Measurements from ENCODE around the gene RANBP9. TPM values are rescaled to one million over a fixed set of nuclear protein-coding genes. Genes with fewer than 3 reads are reported as not detected.

The RANBP9 gene
- total RNA-seq, 1 experiment from 2014 or later: 57.4 TPM

- Histone ChIP-seq H3K36me3 (ENCODE audit: insufficient read depth, low read length, poor library complexity, severe bottlenecking) (no peaks in the 10 kb centered on the region), H3K4me1 (ENCODE audit: insufficient read depth, low read length, poor library complexity, severe bottlenecking) (peaks cover 7% of the 10 kb centered on the region), H3K4me3 (ENCODE audit: low read depth, low read length, poor library complexity, severe bottlenecking) (no peak overlapping the region), H3K9me3 (ENCODE audit: low read depth, low read length, poor library complexity, severe bottlenecking) (no peaks in the 10 kb centered on the region), H3K27me3 (replicated peaks; ENCODE audit: insufficient read depth, low read depth, low read length, poor library complexity) (no peaks in the 10 kb centered on the region), H3K27ac (ENCODE audit: low read depth, low read length, poor library complexity, severe bottlenecking) (no peak overlapping the region)
- POLR2A ChIA-PET (ENCODE audit: low non-redundant PET): no interaction called here
- intact Hi-C loops (cut with micrococcal nuclease; ENCODE audit: unreplicated experiment): no loop called here
- no TSS peak for BruUV-seq (replicated peaks)
- CTCF ChIA-PET: no interaction called here
- no peak for DNase-seq (ENCODE audit: low spot score)
- TF ChIP-seq CTCF (conservative IDR thresholded peaks at IDR 0.05; ENCODE audit: low read depth, low read length) (no peak), EZH2 (IDR thresholded peaks at IDR 0.05; ENCODE audit: borderline replicate concordance, low read depth, low read length, poor library complexity, severe bottlenecking) (no peak)
Measured at GRCh38 chr6:13735031-13735430, 23.4 kb upstream of the RANBP9 start.

GRCh38 chr6:13733178-13733887, 21.7 kb upstream of the RANBP9 start:
- no peaks in the 10 kb centered on the region for H3K9me3 ChIP-seq (ENCODE audit: low read depth, low read length, poor library complexity, severe bottlenecking)

DNA sequence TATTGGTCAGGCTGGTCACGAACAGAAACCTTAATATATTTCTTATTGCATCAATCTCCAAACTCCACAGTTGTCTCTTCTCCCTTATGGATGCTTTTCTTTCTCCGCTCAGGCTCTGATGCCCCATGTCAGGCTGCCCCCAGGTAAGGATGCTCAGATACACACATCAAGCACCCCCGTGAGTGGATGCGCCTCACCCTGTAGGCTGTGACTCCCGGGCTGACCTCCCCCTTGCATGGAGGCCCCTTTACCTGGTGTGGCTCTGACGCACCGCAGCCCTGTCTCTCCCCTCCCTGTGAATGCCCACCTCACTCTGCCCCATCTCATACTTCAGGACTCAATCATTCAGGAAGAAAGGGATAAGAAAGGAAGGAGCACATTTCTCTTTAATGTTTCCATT, 19.1 kb upstream of the RANBP9 start:
- no peaks in the 10 kb centered on the region for H3K9me3 ChIP-seq (ENCODE audit: low read depth, low read length, poor library complexity, severe bottlenecking)
- intact Hi-C loops (cut with micrococcal nuclease; ENCODE audit: unreplicated experiment): no loop called here
- H3K4me3 ChIP-seq (ENCODE audit: low read depth, low read length, poor library complexity, severe bottlenecking): no peak overlapping the region
- H3K36me3 ChIP-seq (ENCODE audit: insufficient read depth, low read length, poor library complexity, severe bottlenecking): no peaks in the 10 kb centered on the region
- TF ChIP-seq CTCF (conservative IDR thresholded peaks at IDR 0.05; ENCODE audit: low read depth, low read length): no peak
- TF ChIP-seq EZH2 (IDR thresholded peaks at IDR 0.05; ENCODE audit: borderline replicate concordance, low read depth, low read length, poor library complexity, severe bottlenecking): no peak
- no peaks in the 10 kb centered on the region for H3K27me3 ChIP-seq (replicated peaks; ENCODE audit: insufficient read depth, low read depth, low read length, poor library complexity)
- ChIA-PET CTCF (no interaction called here), POLR2A (ENCODE audit: low non-redundant PET) (no interaction called here)
- peaks cover 7% of the 10 kb centered on the region for H3K4me1 ChIP-seq (ENCODE audit: insufficient read depth, low read length, poor library complexity, severe bottlenecking)
- H3K27ac ChIP-seq (ENCODE audit: low read depth, low read length, poor library complexity, severe bottlenecking): no peak overlapping the region
- BruUV-seq (replicated peaks): no TSS peak
- no peak for DNase-seq (ENCODE audit: low spot score)

More at GRCh38 chr6:13733178-13733887, 21.7 kb upstream of the RANBP9 start:
- BruUV-seq (replicated peaks): no TSS peak
- POLR2A ChIA-PET (ENCODE audit: low non-redundant PET): no interaction called here
- Histone ChIP-seq H3K27me3 (replicated peaks; ENCODE audit: insufficient read depth, low read depth, low read length, poor library complexity) (no peaks in the 10 kb centered on the region), H3K27ac (ENCODE audit: low read depth, low read length, poor library complexity, severe bottlenecking) (no peak overlapping the region), H3K4me1 (ENCODE audit: insufficient read depth, low read length, poor library complexity, severe bottlenecking) (peaks cover 7% of the 10 kb centered on the region), H3K4me3 (ENCODE audit: low read depth, low read length, poor library complexity, severe bottlenecking) (peak overlapping the region; percentile 19), H3K36me3 (ENCODE audit: insufficient read depth, low read length, poor library complexity, severe bottlenecking) (no peaks in the 10 kb centered on the region)
- CTCF ChIA-PET: interaction anchor here (0.6 kb wide), 2 partner anchors 246 to 1610 kb away, joined by 3 to 5 read pairs; no protein-coding TSS in a partner anchor
- no peak for TF ChIP-seq EZH2 (IDR thresholded peaks at IDR 0.05; ENCODE audit: borderline replicate concordance, low read depth, low read length, poor library complexity, severe bottlenecking)
- DNase-seq (ENCODE audit: low spot score): peak; percentile 72
- intact Hi-C loops (cut with micrococcal nuclease; ENCODE audit: unreplicated experiment): no loop called here

GRCh38 chr6:13729891-13730290, 18.3 kb upstream of the RANBP9 start:
- POLR2A ChIA-PET (ENCODE audit: low non-redundant PET): no interaction called here
- intact Hi-C loops (cut with micrococcal nuclease; ENCODE audit: unreplicated experiment): no loop called here
- no peaks in the 10 kb centered on the region for H3K36me3 ChIP-seq (ENCODE audit: insufficient read depth, low read length, poor library complexity, severe bottlenecking)

More at GRCh38 chr6:13729891-13730290, 18.3 kb upstream of the RANBP9 start:
- Histone ChIP-seq H3K4me3 (ENCODE audit: low read depth, low read length, poor library complexity, severe bottlenecking) (no peak overlapping the region), H3K27me3 (replicated peaks; ENCODE audit: insufficient read depth, low read depth, low read length, poor library complexity) (no peaks in the 10 kb centered on the region), H3K4me1 (ENCODE audit: insufficient read depth, low read length, poor library complexity, severe bottlenecking) (peaks cover 7% of the 10 kb centered on the region), H3K27ac (ENCODE audit: low read depth, low read length, poor library complexity, severe bottlenecking) (no peak overlapping the region), H3K9me3 (ENCODE audit: low read depth, low read length, poor library complexity, severe bottlenecking) (no peaks in the 10 kb centered on the region)
- no peak for DNase-seq (ENCODE audit: low spot score)
- TF ChIP-seq CTCF (conservative IDR thresholded peaks at IDR 0.05; ENCODE audit: low read depth, low read length) (no peak), EZH2 (IDR thresholded peaks at IDR 0.05; ENCODE audit: borderline replicate concordance, low read depth, low read length, poor library complexity, severe bottlenecking) (no peak)
- CTCF ChIA-PET: no interaction called here
- BruUV-seq (replicated peaks): no TSS peak
